Activated CD4-positive, alpha-beta T cell treated with anti-CD3 and anti-CD28 coated beads, Interleukin-2, amount 50 U/mL, for 48 hours (primary cell): ENCODE measurements around the gene TP73.
"Not testable (repeated sequence)": the region's sequence is repeated elsewhere in the genome, so short reads cannot be mapped to it uniquely, and the experiment has no call there.

Experiments used
- DNase-seq, 2 experiments: peaks; one replicate each; pipeline ENCODE4 v3.0.0-alpha.2; 2020

Gene TP73

GRCh38 chr1:3618881-3619671 lies 33.2 kb upstream of the TP73 start:
- peak; percentile 75 to 80 for DNase-seq

- DNase-seq: no peak
Measured at GRCh38 chr1:3620708-3621107, 31.6 kb upstream of the TP73 start.

GRCh38 chr1:3621151-3621671 lies 31.1 kb upstream of the TP73 start:
- peak; percentile 23 to 34 for DNase-seq

DNA sequence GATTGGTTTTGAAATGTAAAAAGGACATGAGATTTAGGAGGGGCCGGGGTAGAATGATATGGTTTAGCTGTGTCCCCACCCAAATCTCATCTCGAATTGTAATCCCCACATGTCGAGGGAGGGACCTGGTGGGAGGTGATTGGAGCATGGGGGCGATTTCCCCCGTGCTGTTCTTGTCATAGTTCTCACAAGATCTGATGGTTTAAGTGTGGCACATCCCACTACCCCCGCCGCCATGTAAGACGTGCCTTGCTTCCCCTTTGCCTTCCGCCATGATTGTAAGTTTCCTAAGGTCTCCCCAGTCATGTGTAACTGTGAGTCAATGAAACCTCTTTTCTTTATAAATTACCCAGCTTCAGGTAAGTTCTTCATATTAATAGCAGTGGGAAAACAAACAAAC lies 30.2 kb upstream of the TP73 start:
- DNase-seq: not testable (repeated sequence)

DNA sequence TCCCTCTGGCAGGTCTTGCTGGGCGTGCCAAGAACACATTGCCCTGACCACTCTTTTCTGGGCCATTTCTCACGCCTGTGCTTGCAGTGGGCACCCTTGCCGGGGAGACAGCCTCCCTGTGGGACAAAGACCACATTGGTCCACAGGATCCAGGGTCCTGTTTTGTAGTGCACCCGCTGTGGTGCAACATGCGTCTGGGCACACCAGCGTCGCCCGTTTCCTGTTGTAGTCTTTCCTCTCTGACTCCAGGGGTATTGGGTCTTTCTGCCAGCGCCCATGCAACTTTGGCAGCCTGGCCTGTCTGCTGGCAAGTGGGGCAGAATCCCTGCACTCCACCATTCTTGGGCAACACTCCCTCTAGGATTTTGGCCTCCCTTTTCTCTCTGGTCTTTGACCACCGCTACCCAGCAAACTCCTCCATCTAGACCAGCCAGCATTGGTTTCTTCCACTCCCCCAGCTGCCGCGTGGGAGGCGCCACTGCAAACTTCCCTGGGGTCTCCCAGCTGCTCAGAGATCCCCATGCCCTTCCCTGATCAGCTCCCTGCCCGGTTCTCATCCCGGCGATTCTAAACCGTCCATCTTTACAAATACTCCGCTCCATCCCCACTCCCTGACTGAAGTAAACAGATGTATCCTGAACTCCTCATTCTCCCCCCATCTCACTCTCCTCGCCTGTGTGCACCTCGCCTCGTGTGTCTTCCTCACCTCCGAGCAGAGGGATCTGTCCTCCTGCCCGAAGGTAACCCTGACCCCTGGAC lies 28.7 kb upstream of the TP73 start:
- DNase-seq: no peak

GRCh38 chr1:3624200-3625136 lies 27.8 kb upstream of the TP73 start, which contains the start of gene TPRG1L:
Gene TPRG1L, plus strand, starts transcription at chr1:3625015. Its CDS starts 58 bp downstream, at chr1:3625073.
- peak; percentile 98 for DNase-seq

DNA sequence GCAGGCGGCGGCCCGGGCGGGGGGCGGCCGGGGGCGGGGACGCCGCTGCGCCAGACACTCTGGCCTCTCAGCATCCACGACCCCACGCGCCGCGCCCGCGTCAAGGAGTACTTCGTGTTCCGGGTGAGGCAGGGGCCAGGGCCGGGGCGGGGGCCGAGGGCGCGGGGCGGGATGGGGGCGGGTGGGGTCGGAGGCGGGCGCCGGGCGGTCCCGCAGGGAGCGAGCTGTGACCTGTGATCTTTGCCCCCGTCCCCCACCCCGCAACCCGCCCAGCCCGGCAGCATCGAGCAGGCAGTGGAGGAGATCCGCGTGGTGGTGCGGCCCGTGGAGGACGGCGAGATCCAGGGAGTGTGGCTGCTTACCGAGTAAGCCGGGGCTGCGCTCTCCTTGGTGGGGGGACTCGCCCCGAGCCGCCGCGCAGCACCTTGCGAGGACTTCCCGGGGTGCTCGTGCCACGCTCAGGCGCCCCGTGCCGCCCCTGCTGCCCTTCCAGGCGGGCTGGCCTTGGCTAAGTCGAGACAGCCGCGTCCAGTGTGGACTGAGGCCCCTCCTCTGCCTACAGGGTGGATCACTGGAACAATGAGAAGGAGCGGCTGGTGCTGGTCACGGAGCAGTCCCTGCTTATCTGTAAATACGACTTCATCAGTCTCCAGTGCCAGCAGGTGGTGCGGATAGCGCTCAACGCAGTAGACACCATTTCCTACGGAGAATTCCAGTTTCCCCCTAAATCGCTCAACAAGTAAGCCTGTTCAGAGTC lies 27.0 kb upstream of the TP73 start:
- DNase-seq: peak in 1 of 2 experiments; percentile 19

DNA sequence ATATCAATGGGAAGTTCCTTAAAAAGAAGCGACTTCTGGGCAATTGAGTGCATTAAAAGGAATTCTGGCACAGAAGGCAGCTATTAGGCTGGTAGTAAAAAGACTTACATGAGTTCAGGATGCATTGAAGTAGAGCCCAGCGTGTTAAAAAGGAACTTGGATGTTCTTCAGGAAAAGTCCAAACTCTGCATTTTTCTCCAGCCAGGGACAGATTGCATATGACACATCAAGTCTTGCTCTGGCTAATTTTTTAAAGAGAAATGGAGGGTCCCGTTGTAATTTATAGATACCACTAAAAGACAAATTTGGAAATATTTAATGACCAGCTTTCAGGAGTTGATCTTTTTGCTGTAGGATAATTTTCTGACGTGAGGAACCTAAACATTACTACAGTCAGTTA lies 26.3 kb upstream of the TP73 start:
- DNase-seq: no peak

- no peak for DNase-seq
Measured at GRCh38 chr1:3627515-3628253, 24.6 kb upstream of the TP73 start.

- no peak for DNase-seq
Measured at GRCh38 chr1:3628445-3628844, 23.9 kb upstream of the TP73 start.

DNA sequence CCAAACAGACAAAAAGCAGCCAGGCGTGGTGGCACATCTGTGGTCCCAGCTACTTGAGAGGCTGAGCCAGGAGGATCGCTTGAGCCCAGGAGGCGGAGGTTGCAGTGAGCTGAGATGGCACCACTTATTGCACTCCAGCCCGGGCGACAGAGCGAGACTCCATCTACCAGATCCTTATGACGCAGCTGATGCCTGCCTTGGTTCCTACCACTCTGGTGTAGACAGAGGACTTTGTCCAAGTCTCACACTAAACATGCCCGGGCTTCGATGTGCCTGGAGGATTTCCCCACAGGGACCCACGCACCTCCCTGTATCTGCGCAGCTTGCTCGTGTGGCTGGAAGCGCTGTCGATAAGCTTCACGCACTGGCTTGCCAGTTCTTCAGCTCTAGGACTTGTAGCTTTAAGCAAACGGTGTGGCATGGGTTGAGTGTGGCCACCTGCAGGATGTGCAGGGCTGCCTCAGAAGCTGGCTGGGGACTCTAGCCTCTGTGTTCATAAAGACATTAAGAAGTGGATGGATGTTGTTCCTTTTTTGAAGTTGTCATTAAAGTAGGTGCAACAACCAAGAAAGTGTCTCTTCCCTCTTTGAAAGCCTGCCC lies 22.7 kb upstream of the TP73 start:
- DNase-seq: no peak

- no peak for DNase-seq
Measured at GRCh38 chr1:3630161-3630611, 22.1 kb upstream of the TP73 start.

- no peak for DNase-seq
Measured at GRCh38 chr1:3630914-3631313, 21.4 kb upstream of the TP73 start.

DNA sequence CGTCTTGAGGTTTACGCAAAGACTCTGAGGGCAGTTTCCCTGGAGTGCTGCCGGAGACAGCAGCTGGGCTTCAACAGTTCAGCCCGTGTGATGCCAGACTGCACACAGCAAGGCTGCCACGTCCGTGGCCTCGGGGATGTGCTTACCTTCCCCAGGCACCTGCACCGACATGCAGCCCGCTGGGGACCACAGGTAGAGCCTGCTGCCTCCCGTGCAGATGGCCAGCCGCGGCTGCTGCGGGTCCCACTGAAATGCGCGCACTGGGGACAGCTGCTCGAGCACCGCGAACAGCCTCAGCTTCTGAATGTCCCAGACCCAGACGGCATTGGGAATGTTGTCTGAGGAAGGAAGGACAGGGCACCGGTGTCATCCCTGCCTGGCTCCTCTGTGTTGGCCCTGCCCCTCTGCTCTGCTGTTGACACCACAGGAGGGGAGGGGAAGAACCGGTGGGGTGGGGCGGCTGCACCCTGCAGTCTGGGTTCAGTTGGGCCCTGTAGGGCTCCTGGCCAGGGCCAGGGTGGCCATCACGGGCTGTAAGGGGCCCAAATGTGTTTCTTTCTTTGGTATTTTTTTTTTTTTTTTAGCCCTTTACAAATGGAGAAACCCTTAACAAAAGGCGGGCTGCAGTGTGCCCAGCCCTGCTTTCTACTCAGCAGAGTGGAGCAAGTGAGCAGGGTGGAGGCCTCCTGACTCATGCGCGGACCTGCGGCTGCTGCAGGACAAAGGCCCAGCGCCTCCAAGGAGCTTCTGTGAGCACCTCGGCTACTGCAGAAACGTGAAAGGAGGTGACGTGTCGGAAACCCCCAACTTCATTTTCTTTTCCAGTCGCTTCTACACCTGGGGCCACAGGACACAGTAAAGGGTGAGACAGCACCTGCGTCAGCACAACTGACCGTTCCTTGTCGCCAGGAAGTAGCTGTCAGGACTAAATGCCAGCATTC lies 20.7 kb upstream of the TP73 start:
- DNase-seq: no peak

- no peak for DNase-seq
Measured at GRCh38 chr1:3632298-3632697, 20.0 kb upstream of the TP73 start.

DNA sequence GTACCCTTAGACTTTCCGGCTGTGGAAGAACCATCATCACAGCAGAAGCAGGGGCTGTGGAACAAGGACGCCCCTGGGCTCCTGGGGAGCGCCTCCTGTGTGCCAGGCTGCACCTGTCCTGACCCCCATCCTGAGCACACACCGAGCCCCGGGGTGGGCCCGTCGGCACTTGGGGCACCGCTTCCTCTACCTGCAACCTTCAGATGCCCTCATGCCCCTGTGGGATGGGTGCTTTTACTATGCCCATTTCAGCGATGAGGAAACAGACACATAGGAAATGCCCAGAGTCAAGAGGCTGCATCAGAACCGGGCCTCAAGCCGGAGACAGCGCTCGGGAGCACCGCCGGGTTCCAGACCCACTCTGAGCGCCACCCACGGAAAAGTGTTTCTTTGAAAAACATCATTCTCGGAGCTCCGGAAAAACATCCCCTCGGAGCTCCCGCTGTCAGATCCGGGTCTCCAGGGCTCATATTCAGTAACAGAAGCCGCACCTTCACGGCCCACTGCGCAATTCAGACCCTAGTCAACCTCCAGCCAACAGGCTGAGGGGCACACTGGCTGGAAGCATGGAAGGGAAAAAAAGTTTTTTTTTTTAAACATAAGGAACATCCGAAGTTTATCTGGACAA lies 19.5 kb upstream of the TP73 start:
- DNase-seq: no peak

GRCh38 chr1:3633344-3634058 lies 18.8 kb upstream of the TP73 start:
- DNase-seq: no peak

GRCh38 chr1:3634059-3634800 lies 18.1 kb upstream of the TP73 start:
- no peak for DNase-seq
